Neural crest cell (in vitro differentiated cells): ENCODE data around the gene CHERP. TPM values are rescaled to one million over a fixed set of nuclear protein-coding genes. Genes with fewer than 3 reads are reported as not detected.

Source experiments
- DNase-seq: peaks from one replicate; pipeline ENCODE4 v3.0.0; 2021; ENCODE audit warnings: low read depth, mixed read lengths, low spot score
- H3K27ac Mint-ChIP-seq: one replicate; pipeline ENCODE4 v1.8.0; 2021; ENCODE audit warnings: mild to moderate bottlenecking, mixed read lengths; ENCODE audit not compliant: unreplicated experiment
- H3K27me3 Mint-ChIP-seq: 2 replicates; pipeline ENCODE4 v1.8.0; 2021; ENCODE audit warnings: low read depth, mild to moderate bottlenecking, mixed read lengths
- H3K36me3 Mint-ChIP-seq: 2 replicates; pipeline ENCODE4 v1.8.0; 2021; ENCODE audit warnings: low read depth, mild to moderate bottlenecking, mixed read lengths
- H3K4me1 Mint-ChIP-seq: 2 replicates; pipeline ENCODE4 v1.8.0; 2021; ENCODE audit warnings: mixed read lengths
- H3K4me3 Mint-ChIP-seq: one replicate; pipeline ENCODE4 v1.8.0; 2021; ENCODE audit warnings: mild to moderate bottlenecking, mixed read lengths
- H3K9me3 Mint-ChIP-seq: 2 replicates; pipeline ENCODE4 v1.8.0; 2021; ENCODE audit warnings: mixed read lengths
- total RNA-seq: library from RNA; stranded (reverse); gene quantifications from 2 replicates; pipeline ENCODE4 v1.2.1, GENCODE V29; 2021
- TF ChIP-seq, protein P1 (sequence below): fragments of 200-600 bp; sonication (generic); conservative IDR thresholded peaks from 2 replicates; pipeline ENCODE4 v1.5.0; 2021; ENCODE audit warnings: antibody characterized with exemption, mild to moderate bottlenecking

Gene CHERP
- total RNA-seq, 1 donor from 2014 or later, result 95.7 TPM

DNA sequence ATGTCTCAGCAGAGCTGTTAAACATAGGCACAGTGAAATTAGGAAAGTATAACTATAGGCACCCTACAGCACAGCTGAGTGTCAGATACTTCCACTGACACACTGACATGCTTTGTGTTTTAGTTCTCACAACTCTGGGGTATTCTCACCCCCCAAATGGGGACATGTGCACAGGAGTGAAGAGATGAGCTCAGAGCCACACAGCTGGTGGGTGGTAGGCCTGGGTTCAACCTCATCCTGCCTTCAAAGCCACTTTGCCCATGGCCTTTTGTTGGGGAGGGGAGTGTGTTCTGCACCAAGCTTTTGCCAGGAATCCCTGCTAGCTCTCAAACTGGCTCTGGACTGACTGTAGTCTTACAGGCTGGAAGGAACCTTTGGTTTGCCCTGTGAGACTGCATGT lies 31.7 kb upstream of the CHERP start:
- no peaks in the 10 kb centered on the region for H3K9me3 Mint-ChIP-seq

DNA sequence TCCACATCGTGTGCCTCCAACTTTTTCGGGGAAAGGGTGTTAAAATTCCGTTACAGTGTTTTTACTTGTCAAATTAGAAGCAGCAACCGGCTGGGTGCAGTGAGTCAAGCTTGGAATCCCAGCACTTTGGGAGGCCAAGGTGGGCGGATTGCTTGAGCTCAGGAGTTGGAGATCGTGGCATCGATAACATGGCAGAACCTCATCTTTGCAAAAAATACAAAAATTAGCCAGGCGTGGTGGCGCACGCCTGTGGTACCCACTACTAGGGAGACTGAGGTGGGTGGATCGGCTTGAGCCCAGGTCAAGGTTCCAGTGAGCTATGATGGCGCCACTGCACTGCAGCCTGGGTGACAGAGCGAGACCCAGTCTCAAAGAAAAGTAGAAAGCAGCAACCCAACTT lies 31.1 kb upstream of the CHERP start:
- TF ChIP-seq, protein P1, sequence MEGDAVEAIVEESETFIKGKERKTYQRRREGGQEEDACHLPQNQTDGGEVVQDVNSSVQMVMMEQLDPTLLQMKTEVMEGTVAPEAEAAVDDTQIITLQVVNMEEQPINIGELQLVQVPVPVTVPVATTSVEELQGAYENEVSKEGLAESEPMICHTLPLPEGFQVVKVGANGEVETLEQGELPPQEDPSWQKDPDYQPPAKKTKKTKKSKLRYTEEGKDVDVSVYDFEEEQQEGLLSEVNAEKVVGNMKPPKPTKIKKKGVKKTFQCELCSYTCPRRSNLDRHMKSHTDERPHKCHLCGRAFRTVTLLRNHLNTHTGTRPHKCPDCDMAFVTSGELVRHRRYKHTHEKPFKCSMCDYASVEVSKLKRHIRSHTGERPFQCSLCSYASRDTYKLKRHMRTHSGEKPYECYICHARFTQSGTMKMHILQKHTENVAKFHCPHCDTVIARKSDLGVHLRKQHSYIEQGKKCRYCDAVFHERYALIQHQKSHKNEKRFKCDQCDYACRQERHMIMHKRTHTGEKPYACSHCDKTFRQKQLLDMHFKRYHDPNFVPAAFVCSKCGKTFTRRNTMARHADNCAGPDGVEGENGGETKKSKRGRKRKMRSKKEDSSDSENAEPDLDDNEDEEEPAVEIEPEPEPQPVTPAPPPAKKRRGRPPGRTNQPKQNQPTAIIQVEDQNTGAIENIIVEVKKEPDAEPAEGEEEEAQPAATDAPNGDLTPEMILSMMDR, result no peak
- Mint-ChIP-seq H3K9me3 (no peaks in the 10 kb centered on the region), H3K4me3 (peak overlapping the region; percentile 95), H3K27ac (peak overlapping the region; percentile 96), H3K4me1 (peaks cover 34% of the 10 kb centered on the region), H3K27me3 (no peaks in the 10 kb centered on the region), H3K36me3 (no peaks in the 10 kb centered on the region)
- no peak for DNase-seq

More for the DNA sequence above, 31.7 kb upstream of the CHERP start:
- Mint-ChIP-seq H3K4me3 (peak overlapping the region; percentile 95), H3K36me3 (no peaks in the 10 kb centered on the region), H3K27ac (no peak overlapping the region), H3K4me1 (peaks cover 34% of the 10 kb centered on the region), H3K27me3 (no peaks in the 10 kb centered on the region)
- TF ChIP-seq, protein P1, result no peak
- no peak for DNase-seq

DNA sequence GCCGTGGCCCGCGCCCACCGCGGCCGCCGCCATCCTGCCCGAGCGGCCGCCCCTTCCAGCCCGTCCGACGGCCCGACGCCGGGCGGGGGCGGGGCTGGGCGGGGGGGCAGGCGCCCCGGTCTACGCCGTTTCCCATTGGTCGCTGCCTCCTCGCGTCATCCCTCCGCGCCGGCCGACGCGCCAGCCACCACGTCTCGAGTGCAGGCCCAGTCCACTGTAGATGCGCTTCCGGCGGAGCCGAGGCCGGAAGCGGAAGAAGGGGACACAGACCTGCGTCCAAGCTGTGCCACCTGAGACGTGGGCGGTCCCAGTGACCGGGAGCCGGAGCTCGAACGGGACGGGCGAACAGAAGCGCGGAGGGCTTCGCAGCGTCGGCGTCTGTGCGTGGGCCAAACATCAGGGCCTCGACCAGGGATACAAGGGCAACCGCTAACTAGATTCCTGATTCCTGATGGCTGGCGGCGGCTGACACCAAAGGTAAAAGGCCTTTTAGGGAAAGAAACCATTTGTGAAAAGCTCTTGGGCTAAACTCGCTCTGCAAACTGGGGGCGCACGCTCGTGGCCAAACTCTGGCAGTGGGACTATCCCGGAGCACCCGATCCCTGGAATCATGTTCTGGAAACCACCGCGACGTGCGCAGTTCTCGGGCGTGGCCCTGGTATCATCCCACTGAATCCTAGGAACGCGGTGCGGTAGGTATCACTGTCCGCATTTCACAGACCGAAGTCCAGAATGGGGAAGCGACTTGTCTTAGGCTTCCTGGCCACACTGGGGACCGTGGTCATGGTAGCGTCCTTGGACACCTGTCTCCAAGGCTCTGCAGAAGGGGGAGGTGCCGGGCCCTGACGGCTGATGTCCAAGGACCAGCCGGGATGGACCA lies 30.3 kb upstream of the CHERP start, which contains the start of gene SLC35E1:
TSS of gene SLC35E1 (minus strand) at position 84 of the 880 bp plus-strand sequence. CDS start at position 33, 51 bp downstream.
- peak; percentile 83 for DNase-seq
- peak within 1 kb of the TSS; percentile 96 for H3K27ac Mint-ChIP-seq
- H3K4me3 Mint-ChIP-seq, result peak within 1 kb of the TSS; percentile 95
- H3K27me3 Mint-ChIP-seq, result no peaks in the 10 kb centered on the region
- no peaks in the 10 kb centered on the region for H3K9me3 Mint-ChIP-seq
- H3K4me1 Mint-ChIP-seq, result peaks cover 34% of the 10 kb centered on the region
- TF ChIP-seq, protein P1, result no peak
- no peaks in the 10 kb centered on the region for H3K36me3 Mint-ChIP-seq

DNA sequence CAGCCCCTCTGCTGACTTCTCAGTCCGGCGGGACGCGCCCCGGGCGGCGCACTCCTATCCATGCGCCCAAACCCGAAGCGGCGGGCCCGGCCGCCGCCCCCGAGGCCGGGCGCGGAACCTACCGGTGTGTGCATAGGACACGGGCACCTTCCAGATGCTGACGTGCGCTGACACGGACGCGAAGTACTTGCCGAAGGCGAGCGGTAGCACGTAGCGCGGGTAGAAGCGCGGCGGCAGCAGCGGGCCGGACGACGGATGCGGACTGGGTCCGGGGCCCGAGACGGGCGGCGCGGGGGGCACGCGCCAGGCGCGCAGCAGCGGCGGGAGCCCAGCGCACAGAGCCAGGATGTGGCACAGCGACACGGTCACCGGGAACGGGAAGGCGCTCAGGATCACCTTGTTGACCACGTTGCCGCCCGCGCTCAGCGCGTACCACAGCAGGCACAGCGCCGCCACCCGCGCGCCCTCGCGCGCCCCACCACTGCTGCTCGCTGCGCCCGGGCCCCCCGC lies 29.6 kb upstream of the CHERP start:
- no peaks in the 10 kb centered on the region for H3K9me3 Mint-ChIP-seq
- peaks cover 34% of the 10 kb centered on the region for H3K4me1 Mint-ChIP-seq
- H3K36me3 Mint-ChIP-seq, result peaks cover under 1% of the 10 kb centered on the region
- H3K27me3 Mint-ChIP-seq, result no peaks in the 10 kb centered on the region
- H3K27ac Mint-ChIP-seq, result no peak overlapping the region
- peak overlapping the region; percentile 81 for H3K4me3 Mint-ChIP-seq
- peak; percentile 20 for DNase-seq
- TF ChIP-seq, protein P1, result no peak

DNA sequence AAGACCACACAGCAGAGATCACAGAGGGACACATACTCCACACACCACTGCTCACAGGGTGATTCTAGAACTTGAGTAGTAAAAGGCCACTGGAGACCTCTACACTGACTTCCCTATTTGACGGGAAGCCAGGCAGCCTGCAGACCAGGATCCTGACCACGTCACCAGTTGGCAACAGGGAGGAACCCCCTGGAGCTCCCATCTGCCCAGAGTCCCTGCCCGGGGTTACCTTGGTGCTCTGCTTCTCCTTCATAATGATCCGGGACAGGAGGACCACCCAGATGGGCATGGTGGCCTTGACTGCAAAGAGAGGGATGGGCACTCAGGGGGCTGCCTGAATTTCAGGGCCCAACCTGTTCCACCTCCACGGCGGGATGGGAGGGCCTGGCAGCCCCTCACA lies 29.0 kb upstream of the CHERP start:
- no peaks in the 10 kb centered on the region for H3K9me3 Mint-ChIP-seq
- H3K27ac Mint-ChIP-seq, result no peak overlapping the region
- peaks cover 7% of the 10 kb centered on the region for H3K36me3 Mint-ChIP-seq
- H3K4me1 Mint-ChIP-seq, result peaks cover 32% of the 10 kb centered on the region
- H3K27me3 Mint-ChIP-seq, result no peaks in the 10 kb centered on the region
- H3K4me3 Mint-ChIP-seq, result peak overlapping the region; percentile 81
- DNase-seq, result no peak
- TF ChIP-seq, protein P1, result no peak
